Measurements from ENCODE around the gene SLC1A2. TPM values are rescaled to one million over a fixed set of nuclear protein-coding genes. Genes with fewer than 3 reads are reported as not detected.

Gene SLC1A2
- total RNA-seq, 2 donors from 2014 or later = 0.54 to 0.78 TPM

DNA sequence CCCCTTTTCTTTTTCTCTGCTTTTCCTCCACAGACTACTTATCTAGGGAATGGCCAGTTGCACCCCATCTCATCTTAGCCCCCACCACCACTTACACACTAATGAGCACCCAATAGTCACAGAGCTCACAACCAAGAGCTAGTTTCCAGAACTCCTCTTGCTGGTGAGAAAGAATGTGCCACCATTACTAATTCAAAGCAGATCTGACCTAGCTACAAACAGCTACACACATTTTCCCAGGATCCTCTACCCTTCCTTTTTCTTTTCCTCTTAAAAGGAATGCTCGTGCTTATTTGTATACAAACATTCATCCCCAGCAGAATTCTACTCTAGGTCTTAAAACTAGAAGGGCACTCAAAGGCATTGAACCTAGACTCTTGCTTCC, 143.6 kb downstream of the SLC1A2 start:
- H3K4me3 ChIP-seq = no peak overlapping the region
- DNase-seq (ENCODE audit: low spot score) (no peak), ATAC-seq (ENCODE audit: insufficient number of reproducible peaks, low FRiP score, low read depth) (no peak)
- H3K9me3 ChIP-seq = no peaks in the 10 kb centered on the region
- H3K4me1 ChIP-seq (ENCODE audit: control insufficient read depth in 1 of 2, low read depth in 2 of 2) = peaks cover 13 to 30% of the 10 kb centered on the region in 2 donors
- H3K27me3 ChIP-seq (replicated peaks; ENCODE audit: insufficient read depth) = no peaks in the 10 kb centered on the region
- TF ChIP-seq, protein P1, sequence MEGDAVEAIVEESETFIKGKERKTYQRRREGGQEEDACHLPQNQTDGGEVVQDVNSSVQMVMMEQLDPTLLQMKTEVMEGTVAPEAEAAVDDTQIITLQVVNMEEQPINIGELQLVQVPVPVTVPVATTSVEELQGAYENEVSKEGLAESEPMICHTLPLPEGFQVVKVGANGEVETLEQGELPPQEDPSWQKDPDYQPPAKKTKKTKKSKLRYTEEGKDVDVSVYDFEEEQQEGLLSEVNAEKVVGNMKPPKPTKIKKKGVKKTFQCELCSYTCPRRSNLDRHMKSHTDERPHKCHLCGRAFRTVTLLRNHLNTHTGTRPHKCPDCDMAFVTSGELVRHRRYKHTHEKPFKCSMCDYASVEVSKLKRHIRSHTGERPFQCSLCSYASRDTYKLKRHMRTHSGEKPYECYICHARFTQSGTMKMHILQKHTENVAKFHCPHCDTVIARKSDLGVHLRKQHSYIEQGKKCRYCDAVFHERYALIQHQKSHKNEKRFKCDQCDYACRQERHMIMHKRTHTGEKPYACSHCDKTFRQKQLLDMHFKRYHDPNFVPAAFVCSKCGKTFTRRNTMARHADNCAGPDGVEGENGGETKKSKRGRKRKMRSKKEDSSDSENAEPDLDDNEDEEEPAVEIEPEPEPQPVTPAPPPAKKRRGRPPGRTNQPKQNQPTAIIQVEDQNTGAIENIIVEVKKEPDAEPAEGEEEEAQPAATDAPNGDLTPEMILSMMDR (IDR thresholded peaks at IDR 0.05) = no peak
- peak overlapping the region; percentile 27 to 74 for H3K27ac ChIP-seq
- H3K36me3 ChIP-seq = no peaks in the 10 kb centered on the region

DNA sequence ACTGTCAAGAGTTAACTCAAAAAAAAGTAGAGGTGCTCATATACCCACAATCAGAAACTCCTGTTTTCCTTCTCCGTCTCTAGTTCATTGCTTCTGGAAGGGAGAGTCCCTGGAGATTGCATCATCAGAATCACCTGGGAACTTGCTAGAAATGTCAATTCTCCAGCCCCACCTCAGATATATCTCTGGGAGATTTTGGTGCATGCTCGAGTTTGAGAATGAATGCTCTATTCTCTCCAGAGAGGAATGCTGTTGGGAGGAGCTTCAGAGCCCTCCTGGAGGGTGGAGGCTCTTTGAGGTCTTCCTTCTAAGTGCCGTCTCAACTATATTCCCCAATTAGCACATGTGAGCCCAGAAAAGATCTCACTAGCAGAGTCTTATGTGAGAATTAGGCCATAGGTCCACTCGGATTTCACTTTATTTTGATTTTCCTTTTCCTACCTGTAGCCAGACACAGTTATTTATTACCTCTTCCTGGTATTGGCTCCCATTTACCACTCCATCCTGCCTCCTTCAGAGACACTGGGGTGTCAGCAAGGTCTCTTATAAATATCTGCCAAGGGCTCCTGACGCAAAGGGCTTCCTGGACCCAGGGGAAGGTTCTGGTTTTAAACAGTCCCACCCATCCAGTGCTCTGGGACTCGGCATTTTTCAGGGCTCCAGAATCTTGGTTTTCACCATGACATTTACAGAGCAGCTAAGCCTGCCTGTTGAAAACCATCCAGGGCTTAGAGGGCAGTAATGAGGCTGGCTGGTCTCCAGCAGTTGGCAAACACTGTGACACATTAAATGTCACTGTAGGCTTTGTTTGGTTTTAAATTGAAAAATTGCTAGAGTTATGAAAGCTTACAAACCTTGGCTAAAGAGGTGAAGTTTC, 144.2 kb downstream of the SLC1A2 start:
- peak; percentile 58 for ATAC-seq (ENCODE audit: insufficient number of reproducible peaks, low FRiP score, low read depth)
- H3K27me3 ChIP-seq (replicated peaks; ENCODE audit: insufficient read depth) = no peaks in the 10 kb centered on the region
- peaks cover 13 to 24% of the 10 kb centered on the region in 2 donors for H3K4me1 ChIP-seq (ENCODE audit: control insufficient read depth in 1 of 2, low read depth in 2 of 2)
- H3K36me3 ChIP-seq = no peaks in the 10 kb centered on the region
- no peaks in the 10 kb centered on the region for H3K9me3 ChIP-seq
- peak; percentile 47 for DNase-seq (ENCODE audit: low spot score)
- H3K27ac ChIP-seq = peak overlapping the region; percentile 27 to 74
- H3K4me3 ChIP-seq = no peak overlapping the region
- TF ChIP-seq, protein P1 (IDR thresholded peaks at IDR 0.05) = peak; percentile 12

GRCh38 chr11:35272391-35272902, 146.9 kb downstream of the SLC1A2 start:
- no peak for DNase-seq (ENCODE audit: low spot score)
- no peaks in the 10 kb centered on the region for H3K27me3 ChIP-seq (replicated peaks; ENCODE audit: insufficient read depth)
- TF ChIP-seq, protein P1 (IDR thresholded peaks at IDR 0.05) = no peak
- H3K4me3 ChIP-seq = no peak overlapping the region
- no peak for ATAC-seq (ENCODE audit: insufficient number of reproducible peaks, low FRiP score, low read depth)
- H3K36me3 ChIP-seq = no peaks in the 10 kb centered on the region
- H3K4me1 ChIP-seq (ENCODE audit: control insufficient read depth in 1 of 2, low read depth in 2 of 2) = peaks cover 13 to 22% of the 10 kb centered on the region in 2 donors
- no peaks in the 10 kb centered on the region for H3K9me3 ChIP-seq
- no peak overlapping the region for H3K27ac ChIP-seq

- Histone ChIP-seq H3K36me3 (no peaks in the 10 kb centered on the region), H3K27me3 (replicated peaks; ENCODE audit: insufficient read depth) (no peaks in the 10 kb centered on the region), H3K9me3 (no peaks in the 10 kb centered on the region), H3K27ac (no peak overlapping the region), H3K4me3 (no peak overlapping the region), H3K4me1 (ENCODE audit: control insufficient read depth in 1 of 2, low read depth in 2 of 2) (peaks cover 10 to 14% of the 10 kb centered on the region in 2 donors)
- DNase-seq (ENCODE audit: low spot score) (no peak), ATAC-seq (ENCODE audit: insufficient number of reproducible peaks, low FRiP score, low read depth) (no peak)
- TF ChIP-seq, protein P1 (IDR thresholded peaks at IDR 0.05) = no peak
Measured at GRCh38 chr11:35271031-35271430, 148.3 kb downstream of the SLC1A2 start.

GRCh38 chr11:35270342-35270741, 149.0 kb downstream of the SLC1A2 start:
- Histone ChIP-seq H3K4me1 (ENCODE audit: control insufficient read depth in 1 of 2, low read depth in 2 of 2) (peaks cover 5 to 8% of the 10 kb centered on the region in 2 donors), H3K27ac (no peak overlapping the region), H3K4me3 (no peak overlapping the region), H3K27me3 (replicated peaks; ENCODE audit: insufficient read depth) (no peaks in the 10 kb centered on the region), H3K36me3 (no peaks in the 10 kb centered on the region), H3K9me3 (no peaks in the 10 kb centered on the region)
- ATAC-seq (ENCODE audit: insufficient number of reproducible peaks, low FRiP score, low read depth) (no peak), DNase-seq (ENCODE audit: low spot score) (no peak)
- TF ChIP-seq, protein P1 (IDR thresholded peaks at IDR 0.05) = no peak
